ENCODE data around the gene HNRNPM. TPM values are rescaled to one million over a fixed set of nuclear protein-coding genes. Genes with fewer than 3 reads are reported as not detected.

HNRNPM gene
- total RNA-seq, 2 donors from 2014 or later: 155 to 289 TPM

DNA sequence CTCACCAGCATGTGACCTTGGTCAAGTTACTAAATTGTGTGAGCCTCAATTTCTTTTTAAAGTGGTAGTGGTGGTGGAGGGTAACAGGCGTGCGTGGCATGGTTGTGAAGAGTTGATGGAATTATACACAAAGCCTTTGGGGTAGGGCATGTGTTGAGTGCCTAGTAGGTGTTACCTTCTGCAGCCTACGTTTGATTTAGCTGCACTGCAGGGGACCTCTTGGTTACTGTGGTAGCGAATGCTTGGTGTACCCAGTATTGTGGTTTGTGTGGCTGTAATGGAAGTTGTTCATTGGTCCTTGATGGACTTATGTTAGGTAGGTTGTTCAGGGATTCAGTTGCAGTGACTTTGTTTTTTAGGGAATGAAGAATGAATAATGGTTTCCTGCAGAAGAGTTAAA, 33.1 kb downstream of the HNRNPM start:
- Mint-ChIP-seq H3K9me3 (no peaks in the 10 kb centered on the region), H3K36me3 (ENCODE audit: low read depth) (peaks cover 95% of the 10 kb centered on the region), H3K4me3 (no peak overlapping the region), H3K4me1 (peaks cover 28% of the 10 kb centered on the region), H3K27me3 (no peaks in the 10 kb centered on the region), H3K27ac (peak overlapping the region; percentile 71)
- no peak for ATAC-seq (replicated peaks)

GRCh38 chr19:8478598-8478997, 33.8 kb downstream of the HNRNPM start:
- Mint-ChIP-seq H3K4me3 (no peak overlapping the region), H3K27ac (peak overlapping the region; percentile 71), H3K36me3 (ENCODE audit: low read depth) (peaks cover 95% of the 10 kb centered on the region)

DNA sequence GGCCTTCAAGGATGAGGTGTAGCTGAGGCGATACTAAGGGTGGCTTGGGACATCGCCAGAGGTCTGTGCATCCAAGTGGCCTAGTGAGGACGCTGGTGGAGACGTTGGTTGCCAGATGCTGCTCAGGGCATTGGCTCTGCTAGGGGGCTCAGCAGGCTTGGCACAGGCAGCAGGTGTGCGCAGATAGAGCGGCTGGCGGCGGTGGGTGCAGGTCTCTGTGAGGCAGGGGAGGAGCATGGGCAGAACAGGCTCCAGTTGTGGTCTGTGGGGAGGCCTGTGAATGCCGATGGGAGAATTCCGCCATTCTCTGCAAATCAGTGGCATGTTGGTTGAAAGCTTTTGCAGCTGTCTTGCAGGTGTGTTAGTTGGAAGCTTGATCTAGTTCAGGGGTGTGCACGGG, 36.4 kb downstream of the HNRNPM start:
- Mint-ChIP-seq H3K9me3 (no peaks in the 10 kb centered on the region), H3K4me1 (peaks cover 20% of the 10 kb centered on the region), H3K27me3 (no peaks in the 10 kb centered on the region), H3K4me3 (no peak overlapping the region), H3K27ac (peak overlapping the region; percentile 52), H3K36me3 (ENCODE audit: low read depth) (peaks cover 95% of the 10 kb centered on the region)
- no peak for ATAC-seq (replicated peaks)

More at GRCh38 chr19:8478598-8478997, 33.8 kb downstream of the HNRNPM start:
- H3K4me1 Mint-ChIP-seq: peaks cover 25% of the 10 kb centered on the region
- no peaks in the 10 kb centered on the region for H3K9me3 Mint-ChIP-seq
- no peaks in the 10 kb centered on the region for H3K27me3 Mint-ChIP-seq
- no peak for ATAC-seq (replicated peaks)

DNA sequence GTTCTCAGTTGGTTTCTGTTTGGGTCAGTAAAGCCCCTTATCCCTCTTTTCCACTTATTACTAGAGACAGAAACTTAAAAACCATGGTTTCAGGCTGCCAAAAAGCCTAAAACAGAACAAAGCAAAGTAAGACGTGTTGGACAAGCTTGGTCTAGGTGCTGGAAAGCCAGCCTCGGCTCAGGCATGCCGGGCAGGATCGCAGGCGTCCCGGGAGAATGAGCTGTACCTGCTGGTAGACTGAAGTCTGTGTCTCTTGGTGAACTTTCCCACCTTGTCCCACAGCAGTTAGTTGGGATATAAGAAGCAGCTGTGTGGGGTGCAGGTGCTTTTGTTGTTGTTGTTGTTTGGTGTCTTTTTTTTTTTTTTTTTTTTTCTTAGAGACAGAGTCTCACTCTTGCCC, 36.8 kb downstream of the HNRNPM start:
- H3K4me3 Mint-ChIP-seq: no peak overlapping the region
- H3K27me3 Mint-ChIP-seq: no peaks in the 10 kb centered on the region
- H3K36me3 Mint-ChIP-seq (ENCODE audit: low read depth): peaks cover 95% of the 10 kb centered on the region
- no peaks in the 10 kb centered on the region for H3K9me3 Mint-ChIP-seq
- peaks cover 23% of the 10 kb centered on the region for H3K4me1 Mint-ChIP-seq
- ATAC-seq (replicated peaks): no peak
- peak overlapping the region; percentile 52 for H3K27ac Mint-ChIP-seq

DNA sequence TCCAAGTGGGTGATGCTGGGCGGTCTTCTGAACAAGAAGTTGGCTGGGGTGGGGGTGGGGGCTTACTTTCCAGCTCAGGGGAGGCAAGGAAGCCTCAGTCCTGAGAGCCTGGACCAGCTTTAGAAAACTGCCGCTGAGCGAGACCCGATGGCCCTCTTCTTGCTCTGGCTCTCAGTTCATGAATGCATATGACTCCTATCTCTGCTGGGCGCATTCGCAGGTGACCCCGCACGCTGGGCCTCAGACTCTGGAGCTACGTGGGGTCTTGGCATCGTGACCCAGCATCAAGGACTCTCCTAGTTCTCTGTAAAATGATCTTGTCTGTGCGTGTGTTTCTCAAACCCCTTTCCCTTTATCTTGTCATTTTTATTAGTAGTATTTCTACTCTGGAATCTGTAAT, 37.9 kb downstream of the HNRNPM start:
- Mint-ChIP-seq H3K4me1 (peaks cover 33% of the 10 kb centered on the region), H3K27me3 (no peaks in the 10 kb centered on the region), H3K36me3 (ENCODE audit: low read depth) (peaks cover 95% of the 10 kb centered on the region), H3K4me3 (no peak overlapping the region), H3K27ac (peak overlapping the region; percentile 18), H3K9me3 (no peaks in the 10 kb centered on the region)
- ATAC-seq (replicated peaks): no peak

DNA sequence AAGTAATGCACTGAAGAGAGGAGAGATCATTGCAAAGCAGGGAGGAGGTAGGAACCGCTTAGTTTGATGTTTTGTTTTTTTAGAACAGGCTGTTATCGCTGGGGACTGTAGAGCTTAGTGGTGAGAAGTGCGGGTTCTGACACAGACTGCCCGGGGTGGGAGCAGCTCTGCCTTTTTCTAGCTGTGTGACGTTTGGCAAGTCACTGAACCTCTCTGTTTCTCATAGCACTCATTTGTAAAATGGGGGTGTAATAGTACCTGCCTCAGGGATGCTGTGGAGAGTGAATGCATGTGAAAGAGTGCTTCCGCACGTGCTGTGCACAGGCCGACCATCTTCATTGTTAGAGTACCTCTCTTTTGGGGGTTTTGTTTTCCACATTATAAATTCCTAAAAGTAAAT, 38.4 kb downstream of the HNRNPM start:
- ATAC-seq (replicated peaks): no peak
- Mint-ChIP-seq H3K36me3 (ENCODE audit: low read depth) (peaks cover 95% of the 10 kb centered on the region), H3K4me1 (peaks cover 34% of the 10 kb centered on the region), H3K4me3 (no peak overlapping the region), H3K9me3 (no peaks in the 10 kb centered on the region), H3K27ac (peak overlapping the region; percentile 18), H3K27me3 (no peaks in the 10 kb centered on the region)

DNA sequence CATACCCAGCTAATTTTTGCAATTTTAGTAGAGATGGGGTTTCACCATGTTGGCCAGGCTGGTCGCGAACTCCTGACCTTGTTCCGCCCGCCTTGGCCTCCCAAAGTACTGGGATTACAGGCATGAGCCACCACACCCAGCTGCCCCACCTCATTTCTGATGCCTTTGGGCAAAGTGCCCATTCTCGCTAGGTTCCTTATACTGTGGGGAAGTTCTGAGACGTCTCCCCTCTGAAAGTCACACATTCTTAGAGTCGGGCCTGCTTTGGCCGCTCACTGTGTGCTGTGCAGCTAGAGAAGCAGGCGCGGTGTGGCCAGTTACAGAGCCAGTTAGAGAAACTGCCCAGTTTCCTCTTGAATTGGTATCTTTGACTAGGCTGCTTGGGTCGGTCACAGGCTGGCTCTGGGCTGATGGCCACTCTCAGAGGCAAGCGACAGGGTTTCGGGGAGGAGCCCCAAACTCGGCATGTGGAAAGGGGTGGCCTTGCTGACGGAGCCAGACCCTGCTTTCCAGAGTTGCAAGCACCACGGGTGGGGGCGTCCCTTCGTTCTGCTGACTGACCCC, 39.6 kb downstream of the HNRNPM start:
- no peaks in the 10 kb centered on the region for H3K27me3 Mint-ChIP-seq
- H3K4me1 Mint-ChIP-seq: peaks cover 33% of the 10 kb centered on the region
- H3K9me3 Mint-ChIP-seq: no peaks in the 10 kb centered on the region
- ATAC-seq (replicated peaks): no peak
- peaks cover 95% of the 10 kb centered on the region for H3K36me3 Mint-ChIP-seq (ENCODE audit: low read depth)
- no peak overlapping the region for H3K27ac Mint-ChIP-seq
- H3K4me3 Mint-ChIP-seq: no peak overlapping the region

DNA sequence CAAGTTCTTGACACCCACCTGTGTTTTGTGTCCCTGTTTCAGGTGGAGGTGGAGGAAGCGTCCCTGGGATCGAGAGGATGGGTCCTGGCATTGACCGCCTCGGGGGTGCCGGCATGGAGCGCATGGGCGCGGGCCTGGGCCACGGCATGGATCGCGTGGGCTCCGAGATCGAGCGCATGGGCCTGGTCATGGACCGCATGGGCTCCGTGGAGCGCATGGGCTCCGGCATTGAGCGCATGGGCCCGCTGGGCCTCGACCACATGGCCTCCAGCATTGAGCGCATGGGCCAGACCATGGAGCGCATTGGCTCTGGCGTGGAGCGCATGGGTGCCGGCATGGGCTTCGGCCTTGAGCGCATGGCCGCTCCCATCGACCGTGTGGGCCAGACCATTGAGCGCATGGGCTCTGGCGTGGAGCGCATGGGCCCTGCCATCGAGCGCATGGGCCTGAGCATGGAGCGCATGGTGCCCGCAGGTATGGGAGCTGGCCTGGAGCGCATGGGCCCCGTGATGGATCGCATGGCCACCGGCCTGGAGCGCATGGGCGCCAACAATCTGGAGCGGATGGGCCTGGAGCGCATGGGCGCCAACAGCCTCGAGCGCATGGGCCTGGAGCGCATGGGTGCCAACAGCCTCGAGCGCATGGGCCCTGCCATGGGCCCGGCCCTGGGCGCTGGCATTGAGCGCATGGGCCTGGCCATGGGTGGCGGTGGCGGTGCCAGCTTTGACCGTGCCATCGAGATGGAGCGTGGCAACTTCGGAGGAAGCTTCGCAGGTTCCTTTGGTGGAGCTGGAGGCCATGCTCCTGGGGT, 41.0 kb downstream of the HNRNPM start:
- H3K27me3 Mint-ChIP-seq: no peaks in the 10 kb centered on the region
- peaks cover 31% of the 10 kb centered on the region for H3K4me1 Mint-ChIP-seq

GRCh38 chr19:8486661-8487136, 41.9 kb downstream of the HNRNPM start:
- Mint-ChIP-seq H3K36me3 (ENCODE audit: low read depth) (peaks cover 86% of the 10 kb centered on the region), H3K4me3 (peak overlapping the region; percentile 67), H3K9me3 (no peaks in the 10 kb centered on the region), H3K27ac (peak overlapping the region; percentile 88), H3K27me3 (no peaks in the 10 kb centered on the region), H3K4me1 (peaks cover 22% of the 10 kb centered on the region)
- ATAC-seq (replicated peaks): peak; percentile 0

More for the DNA sequence above, 41.0 kb downstream of the HNRNPM start:
- peak overlapping the region; percentile 88 for H3K27ac Mint-ChIP-seq
- no peak for ATAC-seq (replicated peaks)
- no peaks in the 10 kb centered on the region for H3K9me3 Mint-ChIP-seq
- peak overlapping the region; percentile 67 for H3K4me3 Mint-ChIP-seq
- H3K36me3 Mint-ChIP-seq (ENCODE audit: low read depth): peaks cover 96% of the 10 kb centered on the region

- peak overlapping the region; percentile 67 for H3K4me3 Mint-ChIP-seq
- peak overlapping the region; percentile 88 for H3K27ac Mint-ChIP-seq
- peaks cover 21% of the 10 kb centered on the region for H3K4me1 Mint-ChIP-seq
- peak; percentile 95 for ATAC-seq (replicated peaks)
- no peaks in the 10 kb centered on the region for H3K27me3 Mint-ChIP-seq
- H3K36me3 Mint-ChIP-seq (ENCODE audit: low read depth): peaks cover 81% of the 10 kb centered on the region
- no peaks in the 10 kb centered on the region for H3K9me3 Mint-ChIP-seq
Observed at GRCh38 chr19:8487137-8487851, 42.5 kb downstream of the HNRNPM start.

- peaks cover 70% of the 10 kb centered on the region for H3K36me3 Mint-ChIP-seq (ENCODE audit: low read depth)
- no peaks in the 10 kb centered on the region for H3K27me3 Mint-ChIP-seq
- peak overlapping the region; percentile 88 for H3K27ac Mint-ChIP-seq
- peaks cover 21% of the 10 kb centered on the region for H3K4me1 Mint-ChIP-seq
- H3K9me3 Mint-ChIP-seq: no peaks in the 10 kb centered on the region
- ATAC-seq (replicated peaks): no peak
- H3K4me3 Mint-ChIP-seq: peak overlapping the region; percentile 67
Observed at GRCh38 chr19:8488365-8488764, 43.6 kb downstream of the HNRNPM start.

GRCh38 chr19:8489561-8490394, 45.0 kb downstream of the HNRNPM start:
- ATAC-seq (replicated peaks): no peak
- peaks cover 21% of the 10 kb centered on the region for H3K4me1 Mint-ChIP-seq
- no peak overlapping the region for H3K4me3 Mint-ChIP-seq
- peaks cover 56% of the 10 kb centered on the region for H3K36me3 Mint-ChIP-seq (ENCODE audit: low read depth)
- H3K27ac Mint-ChIP-seq: no peak overlapping the region
- H3K27me3 Mint-ChIP-seq: no peaks in the 10 kb centered on the region
- H3K9me3 Mint-ChIP-seq: no peaks in the 10 kb centered on the region

DNA sequence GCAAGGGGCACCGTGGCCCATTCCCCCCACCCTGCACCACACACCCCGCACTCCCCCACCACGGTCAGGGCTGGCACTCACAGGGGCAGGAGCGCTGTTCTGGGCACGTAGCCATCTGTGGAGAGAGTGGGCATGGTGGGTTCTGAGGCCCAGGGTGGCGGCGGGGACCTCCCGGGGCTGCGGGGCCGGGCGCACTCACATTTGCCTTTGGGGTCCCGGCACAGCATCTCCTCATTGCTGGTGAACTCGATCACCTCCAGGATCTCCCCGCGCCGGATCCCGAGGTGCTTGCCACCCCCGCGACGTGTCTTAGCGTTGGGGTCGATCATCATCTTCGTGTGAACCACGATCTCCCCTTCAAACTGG, 45.6 kb downstream of the HNRNPM start:
- no peak overlapping the region for H3K4me3 Mint-ChIP-seq
- peak overlapping the region; percentile 66 for H3K27ac Mint-ChIP-seq
- H3K27me3 Mint-ChIP-seq: no peaks in the 10 kb centered on the region
- H3K4me1 Mint-ChIP-seq: peaks cover 21% of the 10 kb centered on the region
- no peaks in the 10 kb centered on the region for H3K9me3 Mint-ChIP-seq
- no peak for ATAC-seq (replicated peaks)
- H3K36me3 Mint-ChIP-seq (ENCODE audit: low read depth): peaks cover 50% of the 10 kb centered on the region

DNA sequence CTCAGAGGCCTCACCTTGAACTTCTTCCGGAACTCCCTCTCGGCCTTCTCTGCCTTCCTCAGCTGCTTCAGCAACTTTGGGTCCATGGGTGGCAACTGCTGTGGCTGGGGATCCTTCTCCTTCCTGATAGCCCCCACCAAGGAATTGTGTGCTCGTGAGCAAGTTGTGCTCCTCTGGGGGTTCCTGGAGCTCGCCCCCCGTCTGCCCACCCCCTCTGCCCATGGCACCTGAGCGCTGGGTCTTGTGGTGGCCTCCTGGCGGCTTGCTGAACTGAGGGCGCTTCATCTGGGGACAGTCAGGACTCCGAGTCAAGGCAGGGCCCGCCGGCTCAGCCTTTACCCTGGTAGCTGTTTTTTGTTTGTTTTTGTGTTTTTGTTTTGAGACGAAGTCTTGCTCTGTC, 46.1 kb downstream of the HNRNPM start:
- peak overlapping the region; percentile 66 for H3K27ac Mint-ChIP-seq
- H3K27me3 Mint-ChIP-seq: no peaks in the 10 kb centered on the region
- no peaks in the 10 kb centered on the region for H3K9me3 Mint-ChIP-seq
- peaks cover 45% of the 10 kb centered on the region for H3K36me3 Mint-ChIP-seq (ENCODE audit: low read depth)
- ATAC-seq (replicated peaks): no peak
- H3K4me3 Mint-ChIP-seq: no peak overlapping the region
- peaks cover 21% of the 10 kb centered on the region for H3K4me1 Mint-ChIP-seq

All from activated T-helper 17 cell treated with anti-CD3 and anti-CD28 coated beads, Interleukin-2, amount 50 U/mL, for 72 hours (primary cell).